HL-60/S4 treated with phorbol 12-myristate 13-acetate at 8.2 ng/mL for 4 days and 3 days (cell line): ENCODE results near the gene VWA8.
"Not testable (repeated sequence)": the region's sequence is repeated elsewhere in the genome, so short reads cannot be mapped to it uniquely, and the experiment has no call there.

Source experiments
- in situ Hi-C: fragments of 300-500 bp; cut with MboI; formaldehyde crosslinking; loops from 2 replicates; pipeline ENCODE4 v1.15.0; 2022; ENCODE audit warnings: low sequenced_read_pairs

VWA8 gene

DNA sequence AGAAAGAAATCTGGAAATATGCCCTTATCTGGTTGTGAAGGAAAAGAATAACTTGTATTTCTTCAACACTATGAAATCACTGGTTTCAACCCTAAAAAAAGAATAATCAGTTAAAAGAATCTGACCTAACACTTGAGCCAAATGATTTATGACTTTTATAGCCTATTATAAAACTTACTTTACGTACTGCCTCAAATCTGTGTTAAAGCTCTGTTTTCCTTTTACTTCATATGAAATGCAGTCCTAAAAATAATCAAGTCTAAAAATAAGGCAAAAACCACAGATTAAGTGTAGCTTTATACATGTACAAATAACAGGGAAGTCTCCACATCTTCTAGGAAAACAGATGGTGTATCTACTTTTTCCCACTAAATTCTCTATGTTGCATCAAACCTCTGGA lies 101.3 kb downstream of the VWA8 start:
- in situ Hi-C loops = no loop called here

DNA sequence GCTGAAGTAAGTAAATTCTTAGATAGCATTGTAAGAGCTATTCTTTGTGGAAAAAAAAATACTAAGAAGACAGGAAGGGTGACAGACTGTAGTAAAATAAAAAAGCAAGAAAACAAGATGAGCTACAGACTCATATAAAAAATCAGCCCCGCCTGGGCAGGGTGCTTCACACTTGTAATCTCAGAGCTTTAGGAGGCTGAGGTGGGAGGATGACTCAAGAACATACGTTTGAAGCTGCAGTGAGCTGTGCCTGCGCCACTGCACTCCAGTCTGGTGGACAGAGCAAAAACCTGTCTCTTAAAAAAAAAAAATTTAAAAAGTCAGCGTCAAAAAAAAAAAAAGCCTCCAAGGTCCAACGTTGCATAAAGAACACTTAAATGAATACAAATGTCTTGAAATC lies 102.1 kb downstream of the VWA8 start:
- in situ Hi-C loops = no loop called here

DNA sequence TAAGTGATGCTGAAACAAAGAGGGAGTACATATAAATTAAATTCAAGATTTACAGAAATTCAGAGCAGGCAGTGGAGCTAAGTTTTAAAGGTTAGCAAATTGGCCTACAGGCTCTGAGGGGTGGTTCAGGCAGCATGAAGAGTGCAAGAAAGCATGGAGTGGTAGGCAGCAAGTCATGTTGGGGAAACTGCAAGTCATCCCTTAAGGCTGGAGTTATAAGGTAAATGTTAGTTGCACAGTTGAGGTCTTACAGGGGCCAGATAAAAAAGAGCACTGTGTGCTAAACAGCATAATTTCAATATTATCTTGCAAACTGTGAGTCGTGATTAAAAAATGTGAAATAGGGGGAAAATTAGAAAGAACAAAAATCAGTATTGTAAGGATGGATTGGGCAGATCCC lies 106.2 kb downstream of the VWA8 start:
- in situ Hi-C loops = no loop called here

DNA sequence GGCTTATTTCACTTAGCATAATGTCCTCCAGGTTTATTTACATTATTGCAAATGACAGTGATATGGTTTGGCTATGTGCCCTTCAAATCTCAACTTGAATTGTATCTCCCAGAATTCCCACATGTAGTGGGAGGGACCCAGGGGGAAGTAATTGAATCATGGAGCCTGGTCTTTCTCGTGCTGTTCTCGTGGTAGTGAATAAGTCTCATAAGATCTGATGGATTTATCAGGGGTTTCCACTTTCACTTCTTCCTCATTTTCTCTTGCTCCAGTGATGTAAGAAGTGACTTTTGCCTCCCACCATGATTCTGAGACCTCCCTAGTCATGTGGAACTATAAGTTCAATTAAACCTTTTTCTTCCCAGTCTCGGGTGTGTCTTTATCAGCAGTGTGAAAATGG lies 109.6 kb downstream of the VWA8 start:
- in situ Hi-C loops = no loop called here

DNA sequence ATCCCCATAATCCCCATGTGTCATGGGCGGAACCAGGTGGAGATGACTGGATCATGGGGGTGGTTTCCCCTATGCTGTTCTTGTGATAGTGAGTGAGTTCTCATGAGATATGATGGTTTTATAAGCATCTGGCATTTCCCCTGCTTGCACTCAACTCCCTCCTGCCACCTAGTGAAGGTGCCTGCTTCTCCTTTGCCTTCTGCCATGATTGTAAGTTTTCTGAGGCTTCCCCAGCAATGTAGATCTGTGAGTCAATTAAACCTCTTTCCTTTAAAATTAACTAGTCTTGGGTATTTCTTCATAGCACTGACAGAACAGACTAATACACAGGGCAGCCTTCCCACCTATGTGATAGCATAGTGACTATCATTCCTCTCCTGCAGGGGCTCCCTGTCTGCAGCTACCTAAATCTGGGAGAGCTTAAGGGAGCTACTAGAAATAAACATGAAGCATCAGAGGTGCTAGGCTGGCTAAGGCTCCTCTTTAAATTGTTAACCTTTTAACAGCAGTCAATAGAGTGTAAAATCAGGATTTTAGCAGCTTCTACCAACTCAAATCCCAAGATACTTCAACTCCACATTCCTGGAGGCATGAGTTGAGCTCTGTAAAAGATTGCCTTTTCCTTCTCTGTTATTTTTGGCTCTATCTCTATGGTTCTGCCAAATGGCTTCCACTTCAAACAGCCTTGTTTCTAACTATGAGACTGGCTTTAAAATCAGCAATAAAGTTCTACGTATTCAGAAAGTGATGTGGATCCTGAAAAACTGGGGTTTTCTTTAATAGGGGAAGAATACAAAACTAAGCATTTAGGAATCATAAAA lies 112.3 kb downstream of the VWA8 start:
- in situ Hi-C loops = no loop called here

DNA sequence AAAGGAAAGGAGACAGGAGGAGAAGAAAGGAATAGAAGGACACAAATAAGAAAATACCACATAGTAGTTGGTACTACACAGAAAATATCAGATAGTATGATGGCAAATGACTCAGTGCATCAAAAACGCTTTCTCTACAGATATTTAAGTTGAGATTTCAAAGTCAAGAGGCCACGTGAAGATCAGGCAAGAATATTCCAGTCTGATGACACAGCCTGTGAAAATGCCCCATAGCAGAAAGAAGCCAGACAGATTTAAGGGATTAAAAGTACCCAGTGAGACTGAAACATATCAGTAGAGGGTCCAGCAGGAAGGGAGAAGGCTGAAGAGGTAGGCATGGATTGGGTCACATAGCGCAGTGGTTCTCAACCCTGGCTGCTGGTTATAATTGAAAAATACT lies 113.7 kb downstream of the VWA8 start:
- in situ Hi-C loops = no loop called here

DNA sequence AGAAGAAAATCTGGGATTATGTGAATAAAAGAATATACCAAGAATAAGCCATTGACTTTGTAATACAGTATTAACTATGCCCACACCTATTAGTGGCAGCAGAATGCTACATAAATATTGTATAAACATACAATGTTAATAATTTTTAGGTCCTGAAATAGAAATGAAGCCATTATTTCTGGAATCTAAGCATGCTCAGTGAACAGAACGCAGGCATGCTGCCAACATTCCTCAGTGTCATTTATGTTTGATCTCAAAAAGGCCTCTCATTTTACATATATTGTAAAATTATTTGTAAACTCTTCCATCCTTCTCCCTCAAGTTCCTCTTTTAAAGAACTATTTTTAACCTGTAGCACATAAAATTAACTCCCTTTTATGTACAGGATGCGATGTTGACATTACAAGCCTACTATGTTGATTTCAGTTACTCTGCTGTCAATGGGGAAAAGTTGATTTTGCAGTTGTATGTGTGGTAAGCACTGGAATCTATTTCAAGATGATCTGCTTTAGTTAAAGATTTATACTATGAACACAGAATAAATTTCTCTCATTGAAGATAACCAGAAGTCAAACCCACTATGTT lies 118.8 kb downstream of the VWA8 start:
- in situ Hi-C loops = no loop called here

DNA sequence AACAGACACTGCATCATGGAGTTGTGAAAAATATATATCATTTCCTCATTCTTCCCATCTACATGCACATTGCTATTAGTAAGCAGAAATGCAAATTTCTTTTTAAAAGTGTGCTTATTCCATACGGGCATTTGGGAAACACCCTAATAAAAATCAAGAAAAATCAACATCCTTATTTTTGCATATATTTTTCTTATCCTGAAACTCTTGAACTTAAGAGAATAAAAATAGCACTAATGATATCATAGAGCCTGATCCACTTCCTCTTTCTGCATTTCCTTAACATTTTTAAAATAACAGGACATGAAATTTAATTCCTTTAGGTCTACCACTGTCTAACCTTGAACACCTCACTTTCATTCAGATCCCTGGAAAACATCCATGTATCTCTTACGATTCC lies 123.3 kb downstream of the VWA8 start:
- in situ Hi-C loops = no loop called here

DNA sequence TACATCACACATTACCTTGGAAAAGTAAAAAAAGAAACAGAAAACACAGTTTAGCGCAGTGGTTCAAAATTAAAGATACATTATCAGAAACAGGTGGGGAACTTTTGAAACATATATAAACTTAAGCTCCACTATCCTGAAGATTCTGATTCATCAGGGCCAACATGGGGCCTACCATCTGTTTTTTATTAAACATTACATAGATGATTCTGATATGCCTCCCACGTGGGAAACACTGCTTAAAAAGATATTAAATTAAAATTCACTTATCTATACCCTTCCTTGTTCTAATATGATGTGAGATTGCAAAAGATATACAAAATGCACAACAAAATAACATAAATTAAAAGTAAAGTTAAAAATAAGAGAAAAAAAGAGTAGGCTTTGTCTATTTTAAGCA lies 125.0 kb downstream of the VWA8 start:
- in situ Hi-C loops = no loop called here

DNA sequence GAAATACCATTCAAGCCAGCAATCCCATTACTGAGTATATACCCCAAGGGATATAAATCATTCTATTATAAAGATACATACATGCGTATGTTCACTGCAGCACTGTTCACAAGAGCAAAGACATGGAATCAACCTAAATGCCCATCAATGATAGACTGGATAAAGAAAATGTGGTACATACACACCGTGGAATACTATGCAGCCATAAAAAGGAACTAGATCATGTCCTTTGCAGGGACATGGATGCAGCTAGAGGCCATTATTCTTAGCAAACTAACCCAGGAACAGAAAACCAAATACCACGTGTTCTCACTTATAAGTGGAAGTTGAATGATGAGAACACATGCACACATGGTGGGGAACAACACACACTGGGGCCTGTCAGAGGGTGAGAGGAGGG lies 126.2 kb downstream of the VWA8 start:
- in situ Hi-C loops = not testable (repeated sequence)

DNA sequence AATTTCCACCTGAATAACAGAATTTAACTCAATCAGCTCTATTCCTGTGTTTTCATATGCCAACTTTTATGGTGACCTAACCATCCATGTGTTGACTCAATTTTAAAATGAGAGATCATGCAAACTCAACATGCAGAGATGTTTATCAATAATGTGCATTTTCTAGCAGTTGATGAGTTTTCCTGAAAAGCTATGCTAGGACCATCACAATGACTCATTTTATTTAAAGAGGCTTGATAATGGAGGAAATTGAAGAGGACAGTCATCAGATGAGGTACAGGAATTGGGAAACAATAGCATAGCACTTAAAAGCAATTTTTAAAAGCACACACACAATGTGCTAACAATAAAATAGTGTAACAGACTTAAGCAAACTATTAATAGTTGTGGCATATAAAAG lies 127.1 kb downstream of the VWA8 start:
- in situ Hi-C loops = no loop called here

DNA sequence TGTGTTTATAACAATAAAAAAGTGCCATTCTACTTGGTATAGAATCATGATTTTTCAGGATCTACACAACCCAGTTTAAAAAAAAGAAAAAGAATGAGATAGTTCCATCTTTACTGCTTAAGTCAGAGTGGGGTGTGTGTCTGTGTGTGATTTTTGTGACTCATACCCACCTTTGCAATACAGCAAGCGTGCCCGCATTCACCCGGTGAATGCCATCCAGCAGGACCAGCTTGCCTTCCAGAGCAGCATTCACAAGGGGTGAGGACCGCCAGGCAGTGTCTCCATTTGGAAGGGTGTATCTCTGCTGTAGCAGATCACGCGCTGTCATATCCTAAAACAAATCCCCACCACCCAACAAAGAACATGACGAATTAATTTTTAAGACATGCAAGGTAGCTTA lies 127.7 kb downstream of the VWA8 start:
- in situ Hi-C loops = no loop called here

DNA sequence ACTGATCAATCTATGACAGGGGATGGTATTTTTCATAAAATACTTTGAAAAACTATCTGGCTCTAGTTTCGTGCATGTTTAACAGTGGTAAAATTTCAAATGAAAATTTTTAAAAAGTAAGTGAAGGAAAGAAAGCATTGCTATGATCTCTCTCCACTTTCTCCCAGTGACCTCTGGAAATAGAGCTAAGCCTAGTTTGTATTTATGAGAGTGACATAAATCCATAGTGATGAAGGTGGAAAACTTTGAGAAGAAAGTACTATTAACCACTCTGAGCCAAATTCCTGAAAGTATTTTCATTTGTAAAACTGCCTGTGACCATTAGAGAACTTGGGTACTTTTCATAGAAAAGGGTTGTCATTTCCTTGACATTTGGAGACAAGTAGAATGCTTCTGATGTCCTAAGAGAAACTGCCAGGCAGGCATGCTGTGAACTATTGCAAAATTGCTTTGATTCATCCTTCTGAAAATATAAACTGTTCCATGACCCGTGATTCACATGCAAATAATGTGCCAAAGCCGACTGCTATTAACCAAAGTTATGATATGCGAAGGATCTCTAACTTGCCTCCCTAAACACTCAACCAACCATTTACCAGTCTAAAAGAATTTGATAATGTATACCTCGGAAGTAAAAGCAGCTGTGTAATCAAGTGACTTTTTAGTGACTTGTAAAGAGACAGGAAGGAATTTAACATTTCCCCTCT lies 133.2 kb downstream of the VWA8 start:
- in situ Hi-C loops = no loop called here

DNA sequence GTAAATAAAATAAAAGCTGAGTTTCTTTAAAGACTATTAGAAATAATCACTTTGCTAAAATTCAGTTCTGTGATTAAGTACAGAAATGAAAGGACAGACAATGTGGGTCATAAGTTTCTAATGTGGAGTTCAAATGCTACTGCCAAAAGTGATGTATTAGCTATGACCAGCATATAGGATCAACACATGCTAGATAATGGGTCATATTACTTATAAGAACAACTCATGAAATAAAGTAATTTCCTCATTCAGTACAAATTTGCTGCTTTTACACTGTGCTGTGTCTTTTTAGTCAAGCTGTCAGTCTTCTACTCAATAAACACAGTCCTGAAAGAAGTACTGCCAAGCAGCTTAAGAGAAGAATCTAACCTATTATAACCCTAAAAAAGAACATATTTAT lies 135.2 kb downstream of the VWA8 start:
- in situ Hi-C loops = no loop called here

DNA sequence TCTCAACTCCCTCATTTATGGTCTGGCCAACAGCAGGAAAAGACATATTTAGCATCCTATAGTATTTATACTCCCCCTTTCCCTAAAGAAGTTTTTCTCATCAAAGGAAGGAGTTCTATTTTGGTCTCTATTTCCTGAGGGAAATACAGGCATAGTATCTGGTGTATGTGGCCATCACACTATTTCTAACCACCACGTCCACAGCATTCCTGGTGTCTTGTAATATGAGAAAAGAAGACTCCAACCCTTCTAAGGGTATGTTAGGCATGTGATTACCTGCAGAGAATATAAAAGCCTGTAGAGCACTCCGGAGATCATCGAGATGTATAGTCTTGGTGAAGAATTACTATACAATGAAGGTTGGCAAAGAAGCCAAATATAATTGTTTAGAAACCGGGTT lies 137.4 kb downstream of the VWA8 start:
- in situ Hi-C loops = no loop called here

DNA sequence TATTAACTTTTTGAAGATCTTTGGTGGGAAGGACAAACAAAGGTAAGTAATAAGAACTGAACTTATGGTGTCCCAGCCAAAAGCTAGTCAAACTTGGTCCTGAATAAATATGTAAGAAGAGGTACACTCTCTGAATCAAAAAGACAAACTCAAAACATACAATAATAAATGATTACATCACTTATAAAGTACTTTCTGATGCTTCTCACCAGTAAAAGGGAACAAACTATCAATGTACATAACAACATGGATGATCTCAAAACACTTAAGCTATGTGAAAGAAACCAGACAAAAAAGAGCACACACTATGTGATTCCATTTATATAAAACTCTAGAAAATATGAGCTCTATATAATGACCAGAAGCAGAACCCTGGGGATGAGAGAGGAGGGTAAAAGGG lies 138.3 kb downstream of the VWA8 start:
- in situ Hi-C loops = no loop called here

DNA sequence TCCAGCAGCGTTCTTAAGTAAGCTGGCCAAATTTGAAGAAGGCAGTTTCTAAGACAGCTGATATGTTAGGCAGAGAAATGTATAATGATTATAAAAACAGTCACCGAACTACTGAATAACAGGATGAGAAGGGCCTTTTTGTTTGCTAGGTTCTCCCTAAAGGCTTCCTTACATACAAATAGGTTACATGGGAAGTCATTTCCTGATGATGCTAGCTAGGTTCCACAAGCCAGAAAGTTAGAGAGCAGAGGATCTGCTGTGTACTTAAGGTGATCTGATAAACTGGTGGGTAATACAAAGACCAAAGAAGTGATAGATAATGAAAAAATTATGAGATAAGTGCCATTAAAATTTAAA lies 139.7 kb downstream of the VWA8 start:
- in situ Hi-C loops = no loop called here

DNA sequence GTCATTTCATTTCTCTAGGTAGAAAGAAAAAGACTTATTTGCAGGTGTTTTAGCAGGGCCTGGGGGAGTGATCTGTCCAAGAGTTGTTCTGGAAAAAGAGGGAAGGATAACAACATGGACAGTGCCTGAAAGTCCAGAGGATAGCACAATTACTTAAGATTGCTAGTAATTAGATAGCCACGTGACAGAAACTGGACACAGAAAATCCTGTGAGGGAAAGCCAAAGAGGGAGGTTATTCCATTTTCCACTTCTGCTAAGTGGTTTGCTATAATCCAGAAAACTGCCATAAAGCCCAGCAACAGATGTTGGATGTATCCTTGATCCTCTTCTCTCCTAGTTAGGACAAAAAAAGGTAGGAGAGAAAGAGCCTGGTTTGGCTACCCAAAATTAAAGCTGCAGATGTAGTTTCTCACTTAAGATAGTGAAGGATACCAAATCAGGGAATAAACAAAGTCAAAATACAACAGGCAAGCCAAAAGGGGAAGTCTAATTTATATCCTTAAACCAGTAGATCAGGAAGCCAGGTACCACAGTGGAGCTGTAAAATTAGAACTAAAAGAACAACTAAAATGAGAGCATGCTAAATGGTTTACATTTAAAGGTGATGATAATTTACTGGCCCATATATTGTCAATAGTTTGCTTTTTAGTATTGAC lies 140.2 kb downstream of the VWA8 start:
- in situ Hi-C loops = no loop called here

DNA sequence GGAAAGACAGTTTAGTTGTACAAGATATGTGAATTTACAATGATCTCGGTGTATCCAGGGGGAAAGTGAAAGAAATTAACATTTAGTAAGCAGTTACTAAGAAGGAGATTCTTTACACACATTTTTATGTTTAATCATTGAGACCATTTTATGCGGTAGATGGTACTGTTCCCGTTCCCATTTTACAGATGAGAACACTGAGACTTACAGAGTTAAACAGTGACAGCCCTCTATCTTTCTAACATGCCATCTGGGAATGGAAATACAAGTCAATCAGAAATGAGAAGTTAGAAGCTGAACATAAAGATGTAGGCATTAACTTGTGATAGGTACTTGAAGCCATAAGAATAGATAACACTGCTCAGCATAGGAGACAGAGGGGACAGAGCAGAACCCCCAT lies 144.9 kb downstream of the VWA8 start:
- in situ Hi-C loops = no loop called here

DNA sequence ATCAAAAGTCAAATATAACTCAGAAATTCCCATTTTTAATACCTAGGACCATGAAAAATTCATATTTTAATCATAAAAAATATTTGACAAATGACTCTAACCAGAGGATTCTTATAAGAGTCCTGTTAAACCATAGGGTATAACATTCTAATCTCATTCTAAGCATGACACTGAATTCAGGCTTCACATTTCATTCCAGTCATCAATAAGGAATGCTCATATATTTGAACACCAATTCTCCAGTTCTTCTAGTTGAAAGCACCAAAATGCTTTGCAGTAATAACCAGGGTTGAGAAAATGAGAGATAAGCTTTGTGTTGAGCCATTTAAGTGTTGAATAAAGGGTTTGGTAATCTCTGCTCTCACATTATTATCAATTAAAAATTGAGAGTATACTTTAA lies 147.5 kb downstream of the VWA8 start:
- in situ Hi-C loops = no loop called here

DNA sequence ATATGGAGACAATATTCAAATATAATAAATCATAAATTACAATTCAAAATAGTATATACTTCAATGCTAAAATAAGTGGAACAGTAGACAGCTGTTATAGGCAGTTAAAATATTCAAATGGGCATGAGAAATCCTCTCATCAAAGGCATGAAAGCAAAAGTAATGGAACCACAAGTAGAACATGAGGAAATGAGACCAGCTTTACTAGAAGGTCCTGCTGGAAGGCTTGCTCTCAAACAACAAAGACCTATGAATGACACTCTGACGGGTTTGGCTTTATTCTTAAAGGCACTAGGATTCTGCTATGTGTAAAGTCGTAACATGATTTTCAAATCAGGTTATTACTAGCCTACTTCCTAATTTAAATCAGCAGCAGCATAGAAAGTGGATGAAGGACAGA lies 148.1 kb downstream of the VWA8 start:
- in situ Hi-C loops = no loop called here

DNA sequence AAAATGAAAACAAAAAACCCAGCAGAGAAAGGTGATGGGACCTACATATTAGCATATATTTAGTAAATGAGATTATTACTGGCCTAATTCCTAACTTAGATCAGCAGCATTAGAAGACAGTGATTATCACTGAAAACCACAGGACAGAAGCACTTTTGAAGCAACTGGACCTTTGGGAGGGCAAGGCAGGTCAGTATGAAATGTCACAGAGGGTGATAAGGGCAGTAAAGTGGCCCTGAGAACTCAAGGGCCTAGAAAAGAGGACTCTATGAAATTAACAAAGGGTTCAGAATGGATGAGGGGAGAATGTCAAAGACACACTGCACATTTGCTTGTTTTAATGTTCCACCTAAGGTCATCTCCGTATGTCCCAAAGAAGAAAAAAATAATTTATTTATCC lies 148.7 kb downstream of the VWA8 start:
- in situ Hi-C loops = no loop called here
